HG02623 (cell line): ENCODE data around the gene MED12L.
A peak's percentile ranks its signal among the peaks of the same experiment; 100 is the strongest.
"Not testable (repeated sequence)": the region's sequence is repeated elsewhere in the genome, so short reads cannot be mapped to it uniquely, and the experiment has no call there.

Experiments used
- ATAC-seq: cut with Tn5 transposase; IDR thresholded peaks from one replicate; pipeline ENCODE4 v1.9.1; 2021; ENCODE audit warnings: moderate library complexity; ENCODE audit not compliant: unreplicated experiment

Gene MED12L

DNA sequence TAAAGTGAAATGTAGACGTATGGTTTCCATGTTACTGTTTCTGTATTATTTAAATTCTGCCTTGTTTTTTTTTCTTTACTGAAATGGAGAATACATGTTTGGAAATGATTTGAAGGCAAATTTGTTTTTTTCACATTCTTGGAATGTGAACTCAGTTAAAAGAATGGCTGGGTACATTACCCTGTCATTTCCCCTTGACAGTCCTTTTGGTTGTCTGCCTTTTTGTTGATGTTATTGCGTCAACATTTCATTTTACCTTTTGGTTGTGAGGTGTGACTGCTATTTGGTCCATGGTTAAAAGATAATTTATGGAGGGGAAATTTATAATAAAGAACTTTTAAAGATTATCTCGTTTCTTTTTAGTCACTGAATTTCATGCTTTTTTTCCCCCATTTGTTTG is 120.7 kb downstream of the MED12L start:
- no peak for ATAC-seq

DNA sequence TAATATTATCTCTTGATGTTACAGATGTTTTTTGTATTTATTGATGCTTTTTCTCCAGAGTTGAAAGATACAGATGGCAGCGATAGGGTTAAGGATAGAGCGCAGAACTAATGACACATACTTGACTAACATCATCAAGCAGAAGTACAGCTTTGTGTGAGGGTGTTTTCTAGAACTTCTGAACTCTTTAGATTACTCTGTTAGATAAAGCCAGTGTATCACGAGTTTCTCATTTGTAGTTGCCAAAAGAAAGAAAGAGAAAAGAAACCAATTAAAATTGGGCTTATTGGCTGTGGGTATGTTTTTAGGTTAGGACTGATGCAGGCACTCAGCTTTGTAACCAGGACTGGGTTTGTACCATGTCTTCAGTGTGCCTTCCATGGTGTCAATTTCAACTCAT is 124.2 kb downstream of the MED12L start:
- no peak for ATAC-seq

DNA sequence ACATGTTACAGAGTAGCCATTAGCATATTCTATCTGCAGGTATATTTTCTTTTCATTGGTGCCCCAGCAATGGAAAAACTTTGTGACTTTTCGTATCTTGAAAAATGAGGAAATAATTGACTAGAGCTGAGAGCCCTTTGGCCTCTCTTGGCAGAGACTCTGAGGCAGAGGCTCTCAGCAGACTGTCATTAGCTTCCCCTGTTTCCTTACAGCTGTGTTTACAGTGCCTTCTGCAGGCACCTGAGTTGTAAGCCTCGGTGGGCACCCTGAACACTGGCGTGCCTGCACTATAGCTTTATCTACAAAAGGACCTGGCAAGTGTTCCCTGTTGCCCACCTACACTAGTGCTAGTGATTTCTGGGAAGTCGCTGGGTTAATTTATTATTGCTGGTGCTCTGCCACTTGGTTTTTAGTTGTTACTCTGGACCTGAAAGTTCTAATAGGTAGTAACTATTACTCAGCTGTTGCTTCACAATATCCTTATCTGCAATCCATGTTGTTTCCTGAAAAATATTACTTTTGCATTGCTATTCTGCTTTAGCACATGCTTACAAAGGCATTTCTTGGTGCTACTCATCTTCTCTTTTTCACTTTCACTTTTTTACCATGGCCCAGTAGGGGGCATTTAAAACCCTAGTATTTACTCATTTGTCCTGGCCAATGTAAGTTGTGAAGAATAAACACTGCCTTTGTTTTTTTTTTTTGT is 125.4 kb downstream of the MED12L start:
- ATAC-seq, result peak; percentile 69

DNA sequence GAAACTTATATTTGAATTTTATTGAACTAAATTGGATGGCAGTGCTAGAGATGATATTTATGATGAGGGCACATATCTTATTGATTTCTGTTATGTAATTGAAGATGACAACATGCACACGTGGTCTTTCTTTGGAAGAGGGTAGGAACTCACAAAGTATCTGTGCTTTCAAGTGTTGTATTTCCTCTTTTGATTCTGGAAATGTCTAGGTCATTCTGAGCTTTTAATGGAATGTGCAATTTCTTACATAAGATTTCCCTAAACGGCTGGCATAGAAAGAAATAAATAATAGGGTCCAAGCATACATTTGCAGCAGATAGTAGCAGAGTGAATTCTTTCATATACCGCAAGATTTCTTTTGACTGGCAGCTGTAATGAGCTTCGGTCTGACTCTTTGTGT is 127.7 kb downstream of the MED12L start:
- ATAC-seq, result no peak

DNA sequence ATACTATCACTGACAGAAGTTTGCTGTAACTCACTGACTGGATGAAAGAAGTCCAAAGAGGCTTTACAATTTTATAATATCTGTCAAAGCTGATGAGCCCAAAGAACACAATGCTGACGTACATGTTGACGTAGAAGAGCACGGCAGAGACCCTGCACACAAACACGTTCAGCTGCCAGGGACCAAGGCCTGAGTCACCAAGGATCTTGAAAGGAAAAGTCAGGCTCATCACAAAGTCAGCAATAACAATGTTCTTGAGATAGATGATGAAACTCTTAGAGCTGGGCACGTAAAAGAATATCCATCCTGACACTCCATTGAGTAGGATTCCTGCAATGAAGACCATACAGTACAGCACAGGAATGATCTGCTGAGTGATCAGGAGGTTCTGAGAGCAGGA is 128.4 kb downstream of the MED12L start:
- no peak for ATAC-seq

DNA sequence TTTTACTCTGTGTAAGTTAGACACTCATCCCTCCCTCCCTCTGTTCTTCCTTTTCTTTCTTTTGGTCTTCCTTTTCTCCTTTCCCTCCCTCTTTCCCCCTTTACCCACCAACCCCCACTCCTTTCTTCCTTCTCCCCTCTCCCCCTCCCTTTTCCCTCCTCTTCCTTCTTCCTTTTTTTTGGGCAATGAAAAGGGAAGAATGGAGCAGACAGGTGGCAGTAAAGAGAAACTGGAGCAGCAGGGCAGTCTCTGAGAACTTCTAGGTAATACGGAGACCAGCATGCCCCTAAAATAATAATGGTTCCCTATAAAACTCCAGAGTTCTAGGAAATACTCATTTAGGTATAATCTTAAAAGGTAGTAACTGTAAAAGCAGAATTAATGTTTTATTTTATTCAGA is 129.0 kb downstream of the MED12L start:
- ATAC-seq, result no peak

DNA sequence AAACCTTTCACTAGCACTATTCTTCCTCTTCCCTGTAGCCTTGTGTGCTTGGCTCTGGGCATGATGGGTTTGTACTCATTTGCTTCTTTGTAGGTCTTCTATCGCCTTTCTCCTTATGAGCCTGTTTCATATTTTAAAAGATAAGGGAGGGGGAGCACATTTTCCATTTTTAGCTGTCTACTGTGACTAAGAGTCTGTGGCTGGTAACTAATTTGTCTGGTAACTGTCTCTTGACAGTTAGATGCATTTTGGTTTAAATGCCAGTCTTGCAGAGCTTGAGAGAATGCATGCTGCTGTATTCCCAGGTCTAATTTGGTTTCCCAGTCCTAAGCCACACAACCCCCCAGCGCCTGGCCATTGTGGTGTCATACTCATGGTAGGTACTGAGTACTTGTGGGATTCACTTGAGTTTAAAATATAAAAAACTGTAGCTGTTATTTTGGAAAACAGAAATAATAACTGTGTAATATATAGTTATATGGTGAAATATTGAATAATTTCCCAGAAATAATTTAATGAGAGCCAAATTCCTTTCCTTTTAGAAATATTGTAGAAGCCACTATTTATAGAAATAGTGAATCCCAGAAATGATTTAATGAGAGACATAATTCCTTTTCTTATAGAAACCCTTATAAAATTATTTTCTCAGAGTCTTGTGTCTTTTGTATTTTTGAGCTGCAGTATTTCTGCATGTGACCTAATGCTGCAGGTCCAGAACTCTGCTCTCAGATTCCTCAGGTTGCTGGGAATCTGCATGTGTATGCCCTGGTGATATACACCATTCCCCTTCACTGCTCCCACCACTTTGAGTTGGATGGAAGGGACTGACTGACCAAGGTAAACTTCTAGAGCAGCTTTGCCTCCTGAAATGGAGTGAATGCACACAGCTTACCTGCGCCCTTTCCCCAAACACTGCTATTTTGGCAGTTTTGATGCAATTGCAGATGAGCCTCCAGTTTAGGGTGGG is 131.5 kb downstream of the MED12L start:
- no peak for ATAC-seq

DNA sequence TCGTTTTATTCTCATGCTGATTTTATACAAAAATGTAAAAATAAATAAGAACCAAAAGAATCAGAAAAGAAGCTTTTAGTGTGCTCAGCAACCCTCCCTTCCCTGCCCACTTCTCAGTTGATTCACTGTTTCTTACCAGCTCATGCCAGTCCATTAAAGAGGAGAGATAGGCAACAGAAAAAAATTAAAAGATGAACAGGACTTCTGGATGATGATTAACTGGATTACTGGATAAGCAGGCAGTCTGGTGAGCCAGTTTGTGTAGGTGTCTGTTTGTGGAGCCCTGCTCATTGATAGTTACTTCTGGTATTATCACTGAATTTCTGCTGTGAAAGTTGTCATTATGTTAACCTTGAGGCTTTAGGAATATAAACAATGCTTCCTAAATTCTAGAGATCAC is 132.7 kb downstream of the MED12L start:
- ATAC-seq, result no peak

DNA sequence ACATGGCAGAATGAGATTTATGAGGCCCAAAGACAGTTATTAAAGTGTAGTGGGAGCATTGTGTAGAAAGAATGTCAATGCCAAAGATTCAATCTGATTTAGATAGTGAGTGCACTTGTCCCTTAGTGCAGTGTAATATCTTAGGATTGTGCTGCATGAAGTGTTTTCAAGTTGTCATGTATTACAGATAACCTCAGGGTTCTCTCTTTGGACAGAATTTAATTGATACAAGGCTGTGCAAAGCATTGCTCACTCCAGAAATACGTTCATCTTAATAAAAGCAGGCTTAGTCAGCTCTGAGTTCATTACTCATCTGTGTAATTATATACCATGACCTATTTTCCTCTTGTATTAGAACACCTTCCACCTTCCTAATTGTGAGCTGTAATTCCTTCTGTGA is 133.6 kb downstream of the MED12L start:
- no peak for ATAC-seq

DNA sequence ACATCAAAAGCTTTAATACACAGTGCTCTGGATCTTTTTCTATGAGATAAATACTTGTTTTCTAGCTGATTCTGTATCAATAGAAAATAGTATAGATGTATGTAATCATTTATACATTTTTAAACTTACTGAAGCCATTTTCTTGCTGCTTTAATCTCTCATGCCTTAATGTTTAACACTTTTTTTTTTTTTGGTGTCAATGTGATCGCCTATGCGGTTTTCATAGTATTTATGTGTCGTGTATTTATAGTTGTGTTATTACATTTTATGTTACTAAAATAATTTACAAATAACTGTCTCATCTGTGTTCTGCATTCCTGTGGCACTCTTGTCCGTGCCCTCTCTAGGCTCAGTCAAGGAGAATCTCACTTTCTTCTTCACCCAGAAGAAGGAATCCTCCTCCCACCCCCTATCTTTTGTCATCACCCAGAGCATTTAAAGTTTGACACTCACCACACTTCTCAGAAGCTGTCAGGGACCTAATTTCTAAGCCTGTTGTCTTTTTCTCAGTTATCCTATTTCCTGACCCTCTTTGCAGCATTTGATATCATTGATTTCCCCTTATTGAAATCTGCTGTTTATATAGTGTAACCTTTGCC is 138.9 kb downstream of the MED12L start:
- ATAC-seq, result no peak

DNA sequence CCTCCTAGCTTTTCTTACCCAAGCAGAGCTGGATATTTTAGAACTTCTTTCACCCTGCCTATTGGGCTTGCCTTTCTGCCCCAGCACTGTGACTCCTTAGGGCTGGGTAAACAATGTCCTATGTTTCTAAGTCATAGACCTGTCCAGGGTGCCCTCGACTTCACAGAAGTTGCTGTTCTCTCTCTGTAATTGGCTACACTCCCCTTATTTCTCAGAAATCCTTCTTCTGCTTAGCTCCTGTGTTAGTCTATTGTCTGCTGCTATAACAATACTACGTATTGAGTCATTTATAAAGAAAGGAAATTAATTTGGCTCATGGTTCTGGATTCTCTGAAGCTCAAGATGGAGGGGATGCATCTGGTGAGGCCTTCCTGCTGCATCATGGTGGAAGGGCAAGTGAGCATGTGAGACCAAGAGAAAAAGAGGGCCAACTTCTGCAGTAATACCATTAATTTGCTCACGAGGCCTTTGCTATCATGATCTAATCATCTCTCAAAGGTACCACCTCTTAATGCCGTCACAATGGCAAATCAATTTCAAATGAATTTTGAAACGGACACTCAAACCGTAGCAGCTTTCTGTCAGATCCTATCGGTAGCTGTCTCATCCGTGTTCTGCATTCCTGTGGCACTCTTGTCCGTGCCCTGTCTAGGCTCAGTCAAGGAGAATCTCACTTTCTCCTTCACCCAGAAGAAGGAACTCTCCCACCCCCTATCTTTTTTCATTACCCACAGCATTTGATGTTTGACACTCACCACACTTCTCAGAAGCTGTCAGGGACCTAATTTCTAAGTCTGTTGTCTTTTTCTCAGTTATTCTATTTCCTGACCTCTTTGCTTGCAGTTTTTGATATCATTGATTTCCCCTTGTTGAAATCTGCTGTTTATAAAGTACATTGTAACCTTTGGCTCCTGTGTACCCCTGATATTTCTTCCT is 139.8 kb downstream of the MED12L start:
- no peak for ATAC-seq

DNA sequence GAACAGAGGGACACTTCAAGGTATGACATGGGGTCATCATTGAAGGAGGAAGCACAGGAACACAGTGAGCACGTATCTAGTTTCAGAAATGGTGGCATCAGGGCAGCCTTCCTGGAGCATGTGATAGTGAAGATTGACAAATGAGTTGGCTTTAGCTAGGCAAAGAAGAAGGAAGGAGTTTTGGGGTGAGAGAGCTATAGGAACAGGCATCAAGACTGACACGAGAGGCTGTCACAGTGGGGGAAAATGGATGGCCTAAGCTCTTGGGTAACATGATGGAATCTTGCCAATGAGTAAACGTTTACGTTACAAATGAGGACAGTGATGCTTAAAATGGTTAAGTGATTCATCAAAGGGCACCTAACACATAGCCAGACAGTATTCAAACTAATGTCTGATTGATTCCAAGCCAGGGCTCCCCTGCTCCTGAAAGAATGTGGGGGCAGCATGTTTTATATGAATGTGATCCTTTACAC is 140.7 kb downstream of the MED12L start:
- ATAC-seq, result no peak

DNA sequence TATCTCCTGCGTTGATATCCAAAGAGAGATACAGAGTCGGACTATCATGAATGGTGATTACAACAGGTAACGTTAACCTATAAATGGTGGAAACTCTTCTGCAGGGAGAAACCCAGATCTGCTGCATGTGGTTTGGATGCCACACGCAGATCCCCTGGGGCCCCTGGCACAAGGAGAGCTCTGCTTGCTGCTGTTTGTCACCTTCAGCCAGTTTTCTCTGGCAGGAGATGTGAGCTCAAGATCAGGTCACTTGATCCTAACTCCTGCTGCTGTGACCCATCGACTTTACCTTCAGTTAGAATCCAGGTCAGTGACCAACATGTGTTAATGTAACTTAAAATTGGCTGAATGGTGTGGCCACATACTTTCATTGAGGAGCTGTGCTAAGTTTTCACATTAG is 141.4 kb downstream of the MED12L start:
- ATAC-seq, result no peak

DNA sequence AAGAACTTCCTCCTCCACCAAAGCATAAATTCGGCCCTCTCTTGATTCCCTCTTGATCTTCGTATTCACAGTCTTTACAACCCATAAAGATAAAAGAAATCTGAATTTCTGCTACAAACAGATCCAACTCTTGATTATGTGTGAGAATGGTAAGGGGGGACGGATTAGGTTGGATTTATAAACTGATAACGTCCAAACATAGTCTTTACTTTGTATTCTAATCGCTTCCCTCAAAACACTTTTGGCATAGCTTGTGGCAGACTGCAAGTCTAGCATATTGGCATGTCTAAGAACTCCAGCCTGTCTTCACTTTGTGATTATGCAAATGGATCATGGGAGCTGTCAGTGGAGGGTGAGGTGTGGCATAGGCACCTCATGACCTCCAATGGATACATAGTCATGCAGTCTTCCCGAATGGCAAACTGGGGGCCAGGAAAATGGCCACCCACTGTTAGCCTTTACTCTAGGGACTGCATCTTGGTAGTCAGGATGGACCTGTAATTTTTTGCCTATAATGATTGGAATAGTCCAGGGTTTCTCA is 141.9 kb downstream of the MED12L start:
- peak; percentile 26 for ATAC-seq

DNA sequence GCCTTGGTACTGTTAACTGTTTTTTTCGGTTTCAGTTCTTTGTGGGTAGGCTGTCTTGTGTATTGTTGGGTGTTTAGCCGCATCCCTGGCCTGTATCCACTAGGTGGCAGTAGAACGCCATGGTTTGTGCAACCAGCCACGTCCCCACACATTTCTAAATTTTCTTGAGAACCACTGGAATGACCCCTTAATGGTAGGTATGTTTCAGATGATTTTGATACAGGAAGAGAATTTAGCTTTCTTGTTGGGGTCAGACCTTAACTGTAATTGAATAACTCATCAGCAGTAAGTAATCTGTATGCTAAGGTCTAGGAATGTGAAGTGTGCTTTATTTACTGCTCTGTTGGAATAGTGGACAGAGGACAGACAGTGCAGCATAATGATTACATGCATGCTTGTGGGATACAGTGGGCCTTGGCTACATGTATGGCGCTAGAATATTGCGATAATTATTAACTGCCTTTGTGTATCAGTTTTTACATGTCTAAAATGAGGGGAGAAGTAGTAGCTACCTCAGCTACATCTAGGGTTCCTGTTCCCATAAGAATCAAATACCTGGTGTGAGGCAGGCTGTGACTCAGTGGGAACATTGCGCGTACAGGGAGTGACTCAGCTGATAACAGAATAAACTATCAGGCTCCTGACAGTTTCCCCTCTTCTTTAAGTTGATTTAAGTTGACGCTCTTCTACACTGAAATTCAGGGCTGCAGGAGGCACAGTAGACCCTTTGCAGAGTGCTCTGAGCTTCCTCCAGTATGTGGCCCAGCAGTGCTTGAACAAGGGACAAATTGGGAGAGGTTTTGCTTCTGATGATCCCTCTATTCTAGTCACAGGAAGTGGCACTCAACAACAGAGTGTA is 142.6 kb downstream of the MED12L start:
- ATAC-seq, result peak; percentile 86

DNA sequence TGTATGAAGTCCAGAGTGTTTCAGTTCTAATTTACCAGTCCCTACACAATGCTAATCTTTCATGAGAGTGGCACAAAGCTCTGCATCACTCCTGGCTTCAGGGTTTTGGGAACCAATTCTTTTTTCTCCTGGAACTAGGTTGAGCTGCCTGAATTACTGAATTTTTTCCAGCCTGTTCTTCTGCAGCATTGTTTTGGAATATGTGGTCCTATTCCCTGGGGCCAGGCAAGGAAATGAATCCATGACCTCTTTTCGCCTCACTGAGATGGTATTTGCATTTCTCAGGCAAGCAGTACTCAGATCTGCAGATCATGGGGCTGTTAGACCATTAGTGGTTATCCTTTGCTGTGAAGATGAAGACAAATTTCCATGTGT is 143.2 kb downstream of the MED12L start:
- ATAC-seq, result no peak

DNA sequence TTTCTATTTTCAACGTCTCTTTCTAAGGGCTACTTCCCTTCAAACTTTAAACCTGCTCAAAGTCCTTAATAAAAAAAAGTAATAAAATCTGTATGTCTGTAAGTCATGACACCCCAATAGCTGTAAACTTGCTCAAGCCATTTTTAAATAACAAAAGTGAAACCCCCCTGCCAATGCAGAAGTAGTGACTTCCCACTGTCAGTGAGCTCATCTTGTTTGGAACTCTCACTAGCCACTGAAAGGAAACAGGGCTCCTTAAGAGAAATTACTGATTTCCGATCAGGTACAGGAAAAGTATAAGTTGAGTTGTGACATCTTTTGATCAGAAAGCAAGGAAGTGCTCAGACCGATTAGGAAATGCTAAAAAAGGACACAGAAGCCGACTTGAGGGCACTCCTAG is 145.2 kb downstream of the MED12L start:
- ATAC-seq, result peak; percentile 49

DNA sequence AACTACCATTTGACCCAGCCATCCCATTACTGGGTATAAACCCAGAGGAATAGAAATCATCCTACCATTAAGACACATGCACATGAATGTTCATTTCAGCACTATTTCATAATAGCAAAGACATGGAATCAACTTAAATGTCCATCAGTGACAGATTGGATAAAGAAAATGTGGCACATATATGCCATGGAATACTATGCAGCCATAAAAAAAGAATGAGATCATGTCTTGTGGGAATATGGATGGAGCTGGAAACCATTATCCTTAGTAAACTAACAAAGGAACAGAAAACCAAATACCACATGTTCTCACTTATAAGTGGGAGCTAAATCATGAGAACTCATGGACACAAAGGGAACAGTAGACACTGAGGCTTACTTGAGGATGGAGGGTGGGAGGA is 146.9 kb downstream of the MED12L start:
- ATAC-seq, result not testable (repeated sequence)

DNA sequence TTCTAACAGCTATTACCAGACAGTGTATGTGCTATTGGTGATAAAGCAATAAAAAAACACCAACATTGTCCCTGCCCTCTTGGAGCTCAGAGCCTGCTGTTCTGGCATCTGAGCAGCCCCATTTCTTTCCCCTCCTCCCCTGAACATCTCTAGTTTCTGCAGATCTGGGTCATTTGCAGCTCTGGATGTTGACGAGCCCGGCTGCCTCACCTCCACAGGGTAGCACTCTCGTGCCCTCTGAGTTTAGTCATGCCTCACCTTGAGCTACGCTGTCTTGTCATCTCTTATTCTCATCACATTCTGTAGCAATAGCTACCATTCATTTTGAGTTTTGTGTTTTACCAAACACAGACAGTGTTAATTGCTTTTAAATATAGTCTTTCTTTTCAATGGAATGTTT is 147.5 kb downstream of the MED12L start:
- ATAC-seq, result no peak
